SW480 (cell line): ENCODE data around the gene NPY4R.
"Not testable (repeated sequence)": the region's sequence is repeated elsewhere in the genome, so short reads cannot be mapped to it uniquely, and the experiment has no call there.

Source experiments
- DNase-seq: peaks from one replicate; pipeline ENCODE4 v3.0.0-alpha.2; 2016; ENCODE audit warnings: low spot score

NPY4R gene

DNA sequence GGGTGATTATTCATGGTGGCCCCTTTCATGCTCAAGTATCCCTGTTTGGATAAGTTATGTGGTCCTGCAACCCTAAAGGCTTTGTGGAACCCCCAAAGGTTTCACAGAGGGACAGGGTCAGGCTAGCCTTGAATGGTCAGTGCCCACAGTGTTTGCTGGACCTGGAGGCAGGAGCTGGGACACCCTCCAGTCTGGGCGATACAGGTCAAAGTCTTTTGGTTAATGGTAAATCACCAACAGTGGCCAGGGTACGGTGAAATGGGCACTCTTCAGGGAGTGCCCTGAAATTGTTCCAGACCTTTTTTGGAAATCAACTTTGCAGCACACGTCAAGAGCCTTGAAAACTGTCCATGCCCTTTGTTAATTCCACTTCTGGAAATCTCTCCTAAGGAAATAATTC, 8.7 kb downstream of the NPY4R start:
- DNase-seq, result not testable (repeated sequence)

DNA sequence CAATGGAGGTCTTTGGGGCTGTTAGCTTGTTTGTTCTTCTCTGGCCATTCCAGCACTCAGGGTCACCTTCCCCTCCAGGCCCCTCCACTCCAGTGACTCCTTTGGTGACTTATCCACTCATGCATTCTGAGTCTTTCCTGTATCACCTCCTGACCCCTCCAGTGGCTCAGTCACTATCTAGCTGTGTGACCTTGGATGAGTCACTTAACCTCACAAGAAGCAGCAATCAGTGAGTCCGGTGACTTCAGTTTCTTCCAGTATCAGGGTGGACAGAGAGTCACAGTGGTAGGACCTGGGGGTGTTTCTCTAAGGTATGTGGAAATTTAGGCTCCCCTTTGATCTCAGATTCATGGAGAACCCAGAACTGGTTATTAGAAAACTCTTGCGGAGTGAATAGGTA, 9.8 kb downstream of the NPY4R start:
- not testable (repeated sequence) for DNase-seq

DNA sequence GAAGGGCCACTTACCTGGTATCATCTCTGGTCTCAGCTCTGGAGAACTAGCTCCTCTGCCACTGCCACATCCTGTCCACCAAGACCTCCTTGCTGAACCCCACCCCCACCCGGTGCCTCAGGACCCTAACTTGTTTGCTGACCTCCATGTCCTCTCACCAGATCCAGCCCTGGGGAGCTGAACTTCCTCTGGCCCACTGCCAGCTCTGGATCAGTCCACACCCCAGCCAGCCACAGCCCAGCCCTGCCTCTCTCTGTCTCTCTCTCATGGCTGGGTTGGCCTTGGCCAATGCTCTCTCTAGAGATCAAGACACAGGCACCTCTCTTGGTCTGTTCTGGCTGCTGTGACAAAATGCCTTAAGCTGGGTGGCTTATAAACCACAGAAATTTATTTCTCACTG, 14.4 kb downstream of the NPY4R start:
- DNase-seq, result not testable (repeated sequence)

DNA sequence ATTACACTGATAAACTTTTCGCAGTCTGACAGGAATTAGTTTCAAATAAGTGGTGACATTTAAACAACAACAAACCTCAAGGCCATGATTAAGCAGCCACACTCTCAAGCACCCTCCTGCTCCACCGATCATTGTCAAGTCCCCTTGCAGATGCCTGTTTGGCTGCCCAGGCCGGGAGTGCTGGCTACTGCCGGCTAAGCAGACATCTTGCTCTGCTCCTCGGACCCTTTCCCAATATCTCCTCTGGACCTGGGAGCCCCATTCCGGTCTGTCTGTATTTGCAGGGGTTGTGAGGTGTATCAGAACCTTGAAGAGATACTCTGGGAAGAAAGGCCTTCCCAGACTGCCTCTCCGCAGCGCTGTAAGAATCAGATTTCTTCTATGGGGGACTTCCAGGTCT, 14.9 kb downstream of the NPY4R start:
- DNase-seq, result not testable (repeated sequence)

DNA sequence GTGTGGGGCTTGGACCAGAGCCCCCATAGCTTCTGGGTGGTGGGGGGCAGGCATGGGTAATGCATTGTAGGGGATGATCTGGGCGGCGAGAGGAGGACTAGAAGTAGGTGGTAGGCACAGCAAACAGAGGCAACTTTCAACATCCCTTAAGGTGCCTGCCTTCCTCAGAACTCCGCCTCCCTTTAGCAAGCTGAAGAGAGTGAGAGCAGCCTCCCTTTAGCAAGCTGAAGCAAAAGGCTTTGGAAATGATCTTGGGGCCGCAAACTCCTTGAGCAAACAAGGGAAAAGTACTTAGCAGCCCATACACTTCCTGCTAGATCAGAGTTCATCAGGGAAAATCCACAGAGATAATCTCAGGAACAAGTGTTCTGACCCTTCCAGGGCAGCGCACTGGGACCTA, 18.3 kb downstream of the NPY4R start:
- not testable (repeated sequence) for DNase-seq

DNA sequence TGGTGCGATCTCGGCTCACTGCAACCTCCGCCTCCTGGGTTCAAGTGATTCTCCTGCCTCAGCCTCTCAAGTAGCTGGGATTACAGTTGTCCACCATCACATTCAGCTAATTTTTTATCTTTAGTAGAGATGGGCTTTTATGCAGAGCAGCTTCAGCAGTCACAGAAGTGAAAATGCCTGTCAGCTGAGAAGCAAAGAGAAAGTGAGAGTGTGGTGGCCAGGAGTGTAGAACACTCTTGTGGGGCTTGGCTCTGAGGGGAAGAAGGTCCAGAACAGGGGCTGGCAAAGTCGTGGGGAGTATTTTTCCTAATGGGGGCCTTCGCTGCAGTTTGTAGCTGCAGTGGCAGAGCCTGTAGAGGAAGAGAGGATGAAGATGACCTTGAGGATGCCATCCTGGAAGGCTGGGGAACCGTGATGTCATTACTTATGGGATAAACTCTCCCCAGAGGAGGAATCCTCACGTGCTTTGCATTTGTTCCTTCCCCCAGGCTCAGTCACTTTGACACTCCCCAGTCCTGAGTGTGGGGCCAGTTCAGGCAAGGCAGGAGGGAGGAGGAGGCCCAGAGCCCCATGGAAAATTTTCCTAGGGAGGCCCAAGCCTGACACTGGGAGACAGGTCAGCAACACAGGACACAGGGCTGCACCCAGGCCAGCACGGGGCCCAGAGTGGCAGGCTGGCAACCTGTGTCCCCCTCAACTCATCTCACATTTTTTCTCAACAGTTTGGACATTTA, 20.2 kb downstream of the NPY4R start:
- not testable (repeated sequence) for DNase-seq

DNA sequence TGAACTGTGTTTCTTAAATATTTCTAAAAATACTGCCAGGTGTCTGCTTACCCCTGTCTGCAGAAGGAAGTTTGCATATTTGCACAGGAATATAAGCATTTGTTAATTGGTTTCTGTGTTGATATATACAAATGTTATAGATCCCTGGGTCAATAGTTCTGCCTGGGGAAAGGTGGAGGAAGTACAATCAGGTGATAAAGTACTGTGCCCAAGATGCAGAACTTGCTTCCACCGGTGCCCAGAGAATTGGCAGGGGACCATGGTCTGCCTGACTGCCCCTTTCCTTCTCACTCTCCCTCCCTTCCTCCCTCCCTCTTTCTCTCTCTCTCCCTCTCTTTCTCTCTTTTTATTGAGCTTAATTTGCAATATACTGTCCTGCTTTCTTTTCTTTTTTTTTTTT, 22.3 kb downstream of the NPY4R start:
- DNase-seq, result not testable (repeated sequence)

DNA sequence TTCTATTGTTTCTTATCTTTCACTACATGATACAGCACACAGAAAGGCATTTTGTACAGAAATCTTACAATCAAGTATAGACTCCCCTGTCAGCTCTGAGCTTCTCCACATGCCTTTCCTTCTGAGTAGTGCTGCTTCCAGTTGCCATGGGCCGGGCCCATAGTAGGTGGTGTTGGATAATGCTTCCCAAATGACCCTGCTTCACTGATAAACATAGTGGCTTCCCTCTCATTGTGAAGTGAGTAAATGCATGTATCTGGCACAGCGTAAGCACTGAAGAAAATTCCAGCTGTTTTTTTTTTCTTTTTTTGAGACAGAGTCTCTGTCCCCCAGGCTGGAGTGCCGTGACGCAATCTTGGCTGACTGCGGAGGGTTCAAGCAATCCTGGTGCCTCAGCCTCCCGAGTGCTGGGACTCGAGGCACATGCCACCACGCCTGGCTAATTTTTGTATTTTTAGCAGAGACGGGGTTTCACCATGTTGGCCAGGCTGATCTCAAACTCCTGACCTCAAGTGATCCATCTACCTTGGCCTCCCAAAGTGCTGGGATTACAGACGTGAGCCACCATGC, 23.0 kb downstream of the NPY4R start:
- not testable (repeated sequence) for DNase-seq

DNA sequence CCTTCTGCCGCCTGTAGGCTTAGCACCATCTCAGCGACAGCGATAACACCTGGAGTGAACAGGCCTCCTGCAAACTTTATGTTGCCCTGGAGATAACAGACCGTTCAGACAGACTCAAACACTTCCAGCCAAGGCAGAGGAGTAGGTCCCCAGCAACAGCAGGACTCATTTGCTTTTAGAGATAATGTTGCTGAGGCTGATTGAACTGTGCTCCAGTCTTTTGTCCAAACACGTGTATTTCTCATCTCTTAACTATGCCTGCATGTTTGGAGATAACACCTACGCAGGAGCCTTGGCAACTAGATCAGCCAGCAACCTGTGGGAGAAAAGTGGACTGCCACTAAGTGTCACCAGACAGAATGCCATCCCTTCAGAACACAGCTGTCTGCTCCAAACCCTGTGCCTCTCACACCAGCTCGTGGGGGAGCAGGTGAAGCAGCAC, 23.9 kb downstream of the NPY4R start:
- peak; percentile 0 for DNase-seq

DNA sequence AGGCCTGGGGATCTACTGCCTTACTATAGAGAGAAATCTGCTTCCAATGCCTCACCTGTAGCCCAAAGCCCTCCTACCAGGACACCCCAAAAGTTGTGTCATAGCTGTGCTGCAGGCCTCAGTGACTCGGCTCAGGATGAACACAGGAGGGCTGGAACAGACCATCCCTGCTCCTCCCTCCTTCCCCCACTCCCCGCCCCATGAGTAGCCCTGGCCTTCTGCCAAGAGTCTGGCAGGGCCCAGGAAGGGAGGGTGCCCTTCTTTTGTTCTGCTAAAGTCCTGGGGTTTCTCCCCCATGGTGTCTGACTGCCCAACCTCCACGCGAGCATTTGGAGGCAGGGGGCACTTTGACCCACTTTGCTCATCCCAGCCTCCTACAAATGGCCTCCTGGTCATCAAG, 24.8 kb downstream of the NPY4R start:
- DNase-seq, result not testable (repeated sequence)

DNA sequence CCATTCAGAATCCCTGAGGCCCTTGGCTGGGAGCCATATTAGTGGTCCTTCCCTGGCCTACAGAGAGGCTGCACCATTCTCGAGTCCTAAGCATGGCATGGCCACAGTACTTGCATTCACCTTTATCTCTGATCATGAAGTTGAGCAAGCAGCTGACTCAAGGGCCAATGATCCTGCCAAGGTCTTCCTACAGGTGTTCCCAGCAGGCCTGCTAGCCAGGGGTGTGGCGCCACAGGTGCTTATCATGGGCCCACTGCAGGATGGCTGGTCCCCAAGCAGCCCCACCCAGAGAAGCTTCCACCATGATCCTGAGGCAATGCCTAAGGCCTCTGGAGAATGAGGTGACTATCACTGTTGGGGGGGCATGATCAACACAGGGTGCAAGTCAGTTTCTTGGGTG, 42.2 kb downstream of the NPY4R start:
- DNase-seq, result not testable (repeated sequence)

DNA sequence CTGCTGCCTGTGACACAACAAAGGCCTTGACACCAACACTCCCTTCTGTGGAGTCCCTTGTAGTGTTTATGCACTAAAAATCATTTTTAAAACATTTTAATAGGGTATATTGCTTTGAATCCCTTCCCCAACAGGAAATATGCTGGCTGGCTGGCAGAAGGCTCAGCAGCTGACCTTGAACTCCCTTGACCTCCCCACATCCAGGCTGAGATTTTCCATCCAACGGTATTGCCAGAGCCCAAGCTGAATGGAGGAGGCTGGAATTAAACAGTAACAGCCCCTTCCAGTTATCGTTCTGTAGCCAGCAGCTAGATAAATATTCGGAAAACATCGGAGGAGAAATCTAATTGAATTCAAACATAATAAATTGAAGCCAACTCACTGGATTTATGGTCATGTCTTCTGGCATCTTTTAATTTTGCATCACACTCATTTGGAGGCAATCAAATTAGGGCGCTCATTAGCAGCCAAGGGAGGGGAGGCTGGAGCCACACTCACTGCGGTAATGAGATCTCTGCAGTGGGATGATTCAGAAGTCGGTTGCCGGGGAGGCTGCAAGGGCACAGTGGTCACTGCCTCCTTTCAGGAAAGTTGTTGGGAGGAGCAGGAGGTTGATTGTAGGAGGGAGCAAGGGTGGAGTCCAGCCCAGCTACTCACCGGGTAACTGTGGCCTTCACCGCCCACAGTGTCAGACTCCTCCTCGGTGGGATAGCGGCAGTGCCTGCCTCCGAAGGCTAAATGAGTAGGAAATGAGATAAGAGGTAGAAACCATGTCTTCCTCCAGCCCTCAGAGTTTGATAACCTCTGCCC, 46.0 kb downstream of the NPY4R start:
- DNase-seq, result not testable (repeated sequence)

DNA sequence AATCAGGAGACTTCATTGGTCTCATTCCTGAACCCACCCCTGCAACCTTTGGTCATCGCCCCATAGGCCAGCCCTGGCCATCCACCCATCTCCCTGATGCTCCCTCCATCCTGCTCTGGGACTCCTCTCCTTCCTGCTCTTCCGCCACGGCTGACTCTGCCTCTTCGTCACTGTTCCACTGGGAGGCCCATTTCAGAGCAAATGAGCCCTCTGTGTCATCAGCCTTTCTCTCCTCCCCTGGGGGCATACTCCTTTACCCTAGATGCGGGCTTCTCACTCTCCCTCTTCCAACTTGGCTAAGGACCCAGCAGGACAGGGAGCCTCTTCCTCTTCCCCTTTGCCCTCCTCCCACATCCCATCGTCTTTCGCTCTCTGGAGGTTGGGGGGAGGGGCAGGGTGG, 47.5 kb downstream of the NPY4R start:
- not testable (repeated sequence) for DNase-seq

DNA sequence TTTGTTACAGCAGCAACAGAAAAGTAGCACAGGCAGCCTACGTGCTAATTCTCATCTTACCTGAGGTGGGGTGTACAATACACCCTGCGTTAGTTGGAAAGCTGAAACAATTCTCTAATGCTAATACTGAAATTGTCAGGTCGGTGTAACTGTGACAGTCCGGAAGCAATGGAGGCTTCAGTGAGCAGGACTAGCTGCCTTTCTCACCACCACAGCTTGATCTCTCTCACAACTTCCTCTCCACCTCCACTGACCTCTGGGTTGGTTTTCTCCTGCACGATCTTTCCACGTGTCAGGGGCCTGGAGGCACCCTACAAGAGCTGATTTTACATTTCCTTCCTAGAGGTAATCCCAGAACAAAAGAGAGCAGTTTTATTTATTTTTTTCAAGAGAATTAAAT, 50.5 kb downstream of the NPY4R start:
- not testable (repeated sequence) for DNase-seq

DNA sequence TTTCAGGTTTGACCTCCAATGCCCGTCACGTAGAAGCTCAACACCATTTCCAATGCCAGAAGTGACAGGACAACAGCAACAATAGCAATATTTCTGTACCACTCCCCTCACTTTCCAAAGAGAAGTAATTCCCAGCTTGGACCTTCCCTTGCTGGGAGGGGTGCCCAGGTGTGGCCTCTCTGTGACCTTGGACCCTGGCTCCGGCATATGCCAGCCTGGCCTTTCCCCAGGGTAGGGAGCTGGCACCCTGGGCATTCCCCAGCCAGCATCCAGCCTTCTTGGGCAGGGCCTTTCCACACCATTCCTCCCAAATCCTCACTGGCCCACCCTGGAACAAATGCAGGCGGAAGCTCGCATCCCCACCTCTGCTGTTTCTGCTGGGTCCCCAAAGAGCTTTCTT, 53.1 kb downstream of the NPY4R start:
- not testable (repeated sequence) for DNase-seq

DNA sequence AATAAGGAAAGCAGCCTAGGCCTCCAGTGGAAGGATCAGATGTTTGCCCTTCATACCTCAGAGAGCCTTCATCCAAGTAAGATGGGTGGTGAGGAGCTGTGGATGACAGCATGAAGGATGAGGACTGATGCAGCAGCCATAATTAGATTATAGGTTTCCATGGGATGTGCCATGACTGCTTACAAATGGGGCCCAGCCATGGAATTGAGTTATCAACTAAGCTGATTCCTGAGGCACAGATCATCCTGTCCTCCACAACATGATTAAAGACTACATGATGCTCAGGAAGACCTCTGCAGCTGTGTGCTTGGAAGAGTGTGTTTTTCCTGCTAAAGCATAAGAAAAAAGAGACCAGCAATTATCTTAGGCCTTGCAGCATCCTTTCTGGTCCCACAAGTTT, 54.6 kb downstream of the NPY4R start:
- DNase-seq, result not testable (repeated sequence)
